ENCODE measurements around the gene ELMO3. TPM values are rescaled to one million over a fixed set of nuclear protein-coding genes. Genes with fewer than 3 reads are reported as not detected.

ELMO3 gene
- total and polyA plus RNA-seq, 2 of the 13 experiments (the other 11 are each of a cell fraction or from before 2014, with no cell fraction given) = 2.6 to 4.0 TPM

GRCh38 chr16:67202956-67203493, 4.1 kb downstream of the ELMO3 start:
- intact Hi-C loops (cut with micrococcal nuclease; ENCODE audit: unreplicated experiment) (no loop called here), in situ Hi-C loops (cut with HindIII; ENCODE audit: extremely low pct_ligation_motif_present, low pct_unique_long_range_greater_than_20kb) (no loop called here)
- Histone ChIP-seq H4K20me1 (ENCODE audit: insufficient read depth, low read length) (no peaks in the 10 kb centered on the region), H3K9me3 (ENCODE audit: low read length) (no peaks in the 10 kb centered on the region), H3K79me2 (ENCODE audit: insufficient read depth, low read length) (no peaks in the 10 kb centered on the region), H3K4me1 (ENCODE audit: insufficient read depth, low read length) (peaks cover 30% of the 10 kb centered on the region), H3K27me3 (ENCODE audit: control insufficient read depth in 1 of 2, insufficient read depth in 2 of 2, low read length in 2 of 2) (no peaks in the 10 kb centered on the region), H3K36me3 (replicated peaks in 1 of 2; ENCODE audit: control insufficient read depth in 1 of 2, insufficient read depth in 2 of 2, low read length in 2 of 2) (peaks cover 29 to 38% of the 10 kb centered on the region in 2 experiments), H3K9ac (ENCODE audit: insufficient read depth, low read depth, low read length) (no peak overlapping the region), H2AFZ (ENCODE audit: low read length) (no peak overlapping the region), H3K27ac (ENCODE audit: extremely low read length, insufficient read depth, low read length) (no peak overlapping the region), H3K4me3 (replicated peaks in 1 of 3; ENCODE audit: insufficient read depth in 1 of 3, low read depth in 2 of 3, low read length in 3 of 3) (no peak overlapping the region), H3K4me2 (ENCODE audit: low read depth, low read length) (no peak overlapping the region)
- ChIA-PET CTCF (ENCODE audit: low intra/inter-chr PET ratio, low total read pairs) (no interaction called here), POLR2A (interaction anchor here (1.2 kb wide), 1 partner anchor 11 kb away, joined by 3 read pairs; the partner anchor contains the start of gene E2F4)
- WGBS (ENCODE audit: low lambda C conversion rate) = 96% methylated on average over 12 of the region's 23 CpGs
- no TSS peak for BruUV-seq (replicated peaks)
- TF ChIP-seq ZNF18 (CRISPR knock-in tag; IDR thresholded peaks at IDR 0.05; ENCODE audit: insufficient replicate concordance) (no peak), AGO2 (optimal IDR thresholded peaks at IDR 0.05; ENCODE audit: low read depth, low read length) (peak; percentile 57), RBFOX2 (IDR thresholded peaks at IDR 0.05; ENCODE audit: low read depth, low read length) (peak; percentile 21; the same call in 1 of the 2 replicates), ZFP91 (CRISPR knock-in tag; IDR thresholded peaks at IDR 0.05; ENCODE audit: borderline replicate concordance) (0 out of 2 replicates have a peak, but pooled peaks have one; percentile 15)
- no peak for FAIRE-seq
- DNase-seq (ENCODE audit: low spot score) = no peak
- no peak for ATAC-seq

All from HepG2 (cell line).